ENCODE results near the gene CDH7.

CDH7 gene

GRCh38 chr18:65938592-65939372, 188.0 kb downstream of the CDH7 start:
- Histone ChIP-seq H3K9me3 (no peaks in the 10 kb centered on the region), H3K4me1 (no peaks in the 10 kb centered on the region), H3K9ac (no peak overlapping the region), H3K4me2 (no peak overlapping the region), H4K20me1 (no peaks in the 10 kb centered on the region), H3K4me3 (no peak overlapping the region), H3K36me3 (no peaks in the 10 kb centered on the region), H3K27ac (no peak overlapping the region), H3K27me3 (no peaks in the 10 kb centered on the region)
- no peak for TF ChIP-seq Cebpa-rat (IDR thresholded peaks at IDR 0.05)

All from BLaER1 (cell line).